Muscle of leg (tissue), 11 donors: ENCODE results near the gene WLS. TPM values are rescaled to one million over a fixed set of nuclear protein-coding genes. Genes with fewer than 3 reads are reported as not detected.

Experiments
- DNase-seq: peaks from one replicate; pipeline ENCODE4 v3.0.0; 2013
- H3K27ac ChIP-seq: one replicate; pipeline ENCODE4 v1.5.1; 2013; ENCODE audit warnings: mild to moderate bottlenecking, low read length, control low read depth
- H3K27me3 ChIP-seq: one replicate; pipeline ENCODE4 v1.6.1; 2013; ENCODE audit warnings: low read length; ENCODE audit not compliant: control insufficient read depth, insufficient read depth
- H3K36me3 ChIP-seq: one replicate; pipeline ENCODE4 v1.6.1; 2013; ENCODE audit warnings: low read length; ENCODE audit not compliant: control insufficient read depth, insufficient read depth
- H3K4me1 ChIP-seq: one replicate; pipeline ENCODE4 v1.6.1; 2013; ENCODE audit warnings: low read length; ENCODE audit not compliant: control insufficient read depth, insufficient read depth
- H3K4me3 ChIP-seq: one replicate; pipeline ENCODE4 v1.5.1; 2013; ENCODE audit warnings: low read length, control low read depth
- H3K9me3 ChIP-seq: replicated peaks from 2 replicates; pipeline ENCODE4 v1.6.1; 2013; ENCODE audit warnings: low read depth, low read length; ENCODE audit not compliant: control insufficient read depth
- WGBS: methylation state at CpG from one replicate; pipeline ENCODE4 v1.1.5; 2013; ENCODE audit warnings: missing lambda C conversion rate; ENCODE audit not compliant: insufficient coverage; 5-methylcytosine and 5-hydroxymethylcytosine counted together
- polyA plus RNA-seq, 8 donors: library from polyadenylated mRNA; unstranded; fragments of 120-200 nt; gene quantifications; one replicate each; pipeline versions ENCODE4 v1.2.1 to v1.2.3, GENCODE V29; 2013; ENCODE audit warnings: inconsistent platforms in 1 of 8, low replicate concordance in 1 of 8; ENCODE audit not compliant: insufficient read length in 8 of 8, insufficient read depth in 1 of 8
- total RNA-seq: library from RNA; stranded (reverse); fragments of 120-200 nt; gene quantifications from one replicate; pipeline ENCODE4 v1.2.4, GENCODE V29; 2013

WLS gene
- total and polyA plus RNA-seq, 9 donors, result 62.7 to 126 (median 78.2) TPM

DNA sequence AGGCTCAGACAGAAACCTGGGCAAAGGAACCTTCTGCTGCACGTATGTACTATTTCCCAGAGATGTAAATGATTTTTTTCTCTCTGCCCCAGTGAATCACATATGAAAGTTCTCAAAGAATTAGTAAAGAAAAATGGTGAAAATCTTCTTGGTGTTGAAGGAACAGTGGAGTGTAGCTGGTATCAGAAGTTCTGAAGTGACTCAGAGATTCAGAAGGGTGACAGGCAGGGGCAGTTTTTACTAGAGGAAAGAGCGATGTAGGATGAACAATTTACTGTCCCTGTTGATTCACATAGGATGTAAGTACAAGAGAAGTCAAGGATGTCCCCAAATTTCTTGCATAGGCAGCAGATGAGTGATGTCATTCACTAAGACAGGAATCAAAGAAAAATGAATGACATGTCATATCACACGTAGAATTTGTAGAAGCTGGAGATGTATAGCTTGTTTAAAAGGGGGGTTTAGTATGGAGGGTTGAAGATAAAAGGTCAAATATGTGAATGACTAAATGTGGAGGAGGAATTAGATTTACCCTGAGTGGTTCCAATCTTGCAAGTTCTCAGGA, 26.4 kb downstream of the WLS start:
- Histone ChIP-seq H3K4me3 (no peak overlapping the region), H3K27ac (peak overlapping the region; percentile 85), H3K36me3 (no peaks in the 10 kb centered on the region), H3K4me1 (peaks cover 9% of the 10 kb centered on the region), H3K27me3 (no peaks in the 10 kb centered on the region), H3K9me3 (no peaks in the 10 kb centered on the region)
- DNase-seq, result no peak
- WGBS, result 90% methylated on average over 1 of the region's 3 CpGs

DNA sequence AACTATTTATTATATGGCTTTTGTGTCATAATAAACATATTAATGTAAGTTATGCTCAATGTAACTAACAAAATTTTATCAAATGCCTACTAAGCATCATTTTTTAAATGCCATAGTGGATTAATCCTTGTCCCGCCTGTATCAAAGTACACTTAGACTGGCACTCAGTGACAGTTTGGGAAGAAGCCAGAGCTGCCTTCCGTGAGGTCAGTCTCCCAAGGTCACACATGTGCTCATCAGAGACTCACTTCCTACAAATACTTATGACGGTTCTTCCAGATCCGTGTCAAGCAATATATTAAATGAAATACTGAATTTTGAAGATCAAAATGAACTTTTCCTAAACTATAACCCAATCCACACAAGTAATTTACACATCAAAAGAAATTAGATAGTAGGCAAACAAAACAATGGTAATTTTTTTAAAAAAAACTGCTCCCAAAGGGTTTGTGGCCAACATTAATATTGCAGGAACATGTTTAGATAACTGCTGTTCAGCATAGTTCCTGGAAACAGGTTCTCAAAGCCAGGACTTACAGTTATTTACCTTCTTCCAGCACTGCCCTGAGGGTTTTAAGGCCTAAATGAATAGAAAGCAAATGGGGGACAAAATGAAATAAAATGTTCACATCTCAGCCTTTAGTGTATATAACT, 27.2 kb downstream of the WLS start:
- Histone ChIP-seq H3K4me1 (peaks cover 8% of the 10 kb centered on the region), H3K27me3 (no peaks in the 10 kb centered on the region), H3K9me3 (no peaks in the 10 kb centered on the region), H3K36me3 (no peaks in the 10 kb centered on the region), H3K4me3 (no peak overlapping the region), H3K27ac (no peak overlapping the region)
- WGBS, result 83% methylated on average over 2 of the region's 4 CpGs
- DNase-seq, result no peak

DNA sequence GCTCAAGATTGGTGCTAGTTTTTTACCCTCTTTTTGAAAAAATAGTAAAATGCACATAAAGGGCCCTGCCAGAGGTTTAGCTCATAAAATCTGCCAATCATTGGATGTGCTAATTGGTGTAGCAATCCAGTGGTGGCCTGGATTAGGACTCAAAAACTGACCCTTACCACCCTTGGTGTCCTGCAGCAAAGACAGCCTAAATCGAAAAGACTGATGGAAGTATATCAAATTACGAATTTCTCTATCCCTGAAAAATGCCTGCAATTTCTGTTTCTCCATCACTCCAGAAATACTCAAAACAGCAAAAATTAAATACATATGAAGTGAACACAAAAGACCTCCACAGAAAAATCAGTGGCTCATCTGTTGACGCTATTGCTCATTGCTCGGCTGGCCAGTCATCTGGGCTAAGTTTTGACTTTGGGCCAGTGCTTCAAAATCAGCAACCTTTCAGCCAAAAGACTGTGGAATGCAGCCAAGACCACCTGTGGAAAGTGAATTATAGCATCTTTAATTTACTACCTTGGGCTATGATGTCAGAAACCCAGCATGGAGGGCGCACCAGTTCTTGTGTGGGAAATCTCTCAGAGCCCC, 30.0 kb downstream of the WLS start:
- Histone ChIP-seq H3K36me3 (no peaks in the 10 kb centered on the region), H3K4me3 (no peak overlapping the region), H3K27me3 (no peaks in the 10 kb centered on the region), H3K9me3 (no peaks in the 10 kb centered on the region), H3K27ac (peak overlapping the region; percentile 42), H3K4me1 (peaks cover 10% of the 10 kb centered on the region)
- no peak for DNase-seq
- WGBS, result 47% methylated on average over 3 of the region's 5 CpGs

DNA sequence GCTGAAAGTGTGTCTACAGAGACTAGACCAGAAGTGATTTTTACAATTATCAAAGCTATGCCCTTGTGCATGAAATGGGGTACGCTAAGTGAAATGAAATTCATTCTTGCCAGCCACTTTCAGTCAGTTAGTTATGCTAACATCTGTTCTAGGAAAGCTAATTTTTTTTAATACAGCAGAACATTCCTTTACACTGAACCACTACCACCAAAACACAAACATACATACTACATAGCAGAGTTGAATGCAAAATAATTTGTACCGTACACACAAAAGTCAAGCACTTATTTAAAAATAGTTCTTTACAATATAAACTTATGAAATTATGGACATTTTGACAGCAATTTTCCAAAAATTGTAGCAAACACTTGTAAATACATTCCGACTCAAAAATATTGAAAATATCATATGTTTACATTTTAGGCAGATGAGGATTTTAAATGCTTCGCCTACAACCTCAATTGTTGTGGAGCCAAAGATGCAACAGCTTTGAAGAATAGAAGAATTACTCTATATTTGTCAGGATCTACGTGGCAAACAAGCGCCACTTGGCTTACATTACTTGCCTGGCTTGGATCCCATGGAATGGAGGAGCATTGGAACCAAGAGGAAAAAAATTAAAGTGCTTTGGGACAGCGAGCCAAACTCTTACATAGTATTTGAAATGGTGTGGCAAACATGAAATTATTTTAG, 30.6 kb downstream of the WLS start:
- Histone ChIP-seq H3K4me1 (peaks cover 10% of the 10 kb centered on the region), H3K27ac (peak overlapping the region; percentile 42), H3K4me3 (no peak overlapping the region), H3K27me3 (no peaks in the 10 kb centered on the region), H3K36me3 (no peaks in the 10 kb centered on the region), H3K9me3 (no peaks in the 10 kb centered on the region)
- WGBS, result 20% methylated on average over 1 of the region's 7 CpGs
- peak; percentile 79 for DNase-seq

DNA sequence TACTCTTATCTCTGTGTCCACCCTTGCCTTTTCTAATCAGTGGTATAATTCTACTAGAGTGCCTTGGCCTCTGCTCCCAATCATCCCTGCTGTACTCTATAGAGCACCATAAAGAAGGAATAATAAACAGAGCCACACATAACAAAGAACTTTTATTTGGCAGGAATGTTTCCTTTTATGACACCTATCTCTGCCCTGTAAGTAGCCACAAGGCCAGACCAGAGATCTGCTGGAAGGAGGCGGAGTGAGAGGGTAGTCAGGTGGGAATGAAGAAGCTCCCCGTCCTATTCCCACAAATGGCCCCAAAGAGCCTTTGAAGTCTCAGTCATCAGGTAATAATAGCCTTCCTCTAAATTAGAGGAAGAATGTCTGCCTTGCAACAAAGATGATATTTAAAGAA, 32.7 kb downstream of the WLS start:
- no peak for DNase-seq
- Histone ChIP-seq H3K36me3 (no peaks in the 10 kb centered on the region), H3K4me1 (peaks cover 6% of the 10 kb centered on the region), H3K9me3 (no peaks in the 10 kb centered on the region), H3K4me3 (no peak overlapping the region), H3K27ac (no peak overlapping the region), H3K27me3 (no peaks in the 10 kb centered on the region)
- no CpG with 5 or more reads among the region's 2 CpGs for WGBS

DNA sequence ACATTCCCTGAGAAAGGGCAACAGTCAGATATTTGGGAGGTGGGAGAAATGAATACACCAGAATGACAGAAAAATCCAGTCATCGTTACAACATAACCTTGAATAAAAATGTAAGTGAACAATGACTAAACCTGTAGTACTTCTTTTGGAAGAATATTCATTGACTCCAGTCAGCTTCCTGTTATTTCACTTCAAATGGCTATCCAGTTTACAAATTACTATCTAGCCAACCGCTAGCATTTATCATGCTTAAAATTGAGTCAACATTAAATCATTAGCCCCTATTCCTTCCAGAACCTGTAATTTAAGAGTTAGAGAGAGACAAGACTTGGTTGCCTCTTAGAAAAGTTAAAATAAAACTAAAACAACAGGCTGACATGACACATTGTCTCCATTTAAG, 33.6 kb downstream of the WLS start:
- Histone ChIP-seq H3K9me3 (no peaks in the 10 kb centered on the region), H3K27me3 (no peaks in the 10 kb centered on the region), H3K4me3 (no peak overlapping the region), H3K36me3 (no peaks in the 10 kb centered on the region), H3K27ac (no peak overlapping the region), H3K4me1 (peaks cover 6% of the 10 kb centered on the region)
- WGBS, result no CpG with 5 or more reads among the region's 2 CpGs
- DNase-seq, result no peak

DNA sequence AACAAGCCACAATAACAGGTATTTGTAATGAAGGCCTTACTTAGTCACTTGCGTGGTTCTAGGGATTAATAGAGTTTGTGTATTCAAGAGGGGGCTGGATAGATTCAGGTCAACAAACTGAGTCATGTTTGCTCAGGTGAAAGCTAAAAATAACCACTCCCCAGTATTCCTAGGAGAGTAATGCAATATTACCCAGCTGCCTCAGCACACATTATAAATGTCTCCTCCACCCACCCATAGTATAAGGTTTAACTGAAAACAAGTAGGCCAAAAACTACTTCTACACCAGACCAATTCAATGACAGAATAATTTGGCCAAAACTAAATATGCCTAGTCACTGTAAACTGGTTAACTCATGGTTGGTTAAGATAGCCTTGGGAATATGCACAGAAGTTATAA, 34.4 kb downstream of the WLS start:
- no peak for DNase-seq
- no CpG with 5 or more reads among the region's 1 CpG for WGBS

DNA sequence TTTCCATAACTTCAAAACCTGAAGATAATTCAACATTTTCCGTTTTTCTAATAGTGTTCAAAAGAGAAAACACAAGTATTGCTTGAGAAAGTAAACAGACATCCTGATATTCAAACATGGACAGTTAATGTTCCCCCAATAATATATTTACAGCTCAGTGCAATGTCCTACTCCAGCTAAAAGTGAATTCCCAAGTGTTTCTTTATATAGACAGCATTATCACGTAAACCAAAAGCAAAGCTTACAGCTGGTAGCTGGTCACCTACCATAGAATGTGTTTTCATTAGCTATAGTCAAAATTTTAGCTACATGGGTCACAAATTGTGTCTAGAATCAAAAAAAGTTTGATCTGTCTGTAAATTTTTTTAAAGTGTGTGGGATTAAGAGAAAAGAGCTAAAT, 34.9 kb downstream of the WLS start:
- no peak overlapping the region for H3K4me3 ChIP-seq
- no CpG with 5 or more reads among the region's 2 CpGs for WGBS

More for the DNA sequence above, 34.4 kb downstream of the WLS start:
- Histone ChIP-seq H3K27ac (peak overlapping the region; percentile 39), H3K4me3 (no peak overlapping the region), H3K4me1 (peaks cover 6% of the 10 kb centered on the region), H3K9me3 (no peaks in the 10 kb centered on the region), H3K36me3 (peaks cover 3% of the 10 kb centered on the region), H3K27me3 (no peaks in the 10 kb centered on the region)

DNA sequence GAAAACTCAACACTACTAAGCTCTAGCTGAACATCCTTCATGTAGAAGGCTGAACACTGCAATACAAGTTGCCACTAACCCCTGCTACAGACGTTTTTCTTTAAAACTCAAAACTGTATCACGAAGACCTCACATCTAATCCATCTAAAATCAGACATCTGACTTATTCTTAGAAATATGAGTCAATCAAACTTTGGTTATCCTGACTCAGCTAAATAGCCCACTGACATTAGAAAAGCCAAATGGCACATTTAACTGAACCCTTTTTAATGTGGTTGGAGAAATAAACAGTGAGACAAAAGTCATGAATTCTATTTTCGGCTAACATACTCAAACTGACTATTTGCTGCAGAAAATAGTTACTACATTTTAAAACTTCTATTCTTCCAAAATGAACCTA, 35.6 kb downstream of the WLS start:
- DNase-seq, result no peak
- no peak overlapping the region for H3K4me3 ChIP-seq
- peaks cover 6% of the 10 kb centered on the region for H3K36me3 ChIP-seq
- H3K27me3 ChIP-seq, result no peaks in the 10 kb centered on the region
- H3K27ac ChIP-seq, result no peak overlapping the region
- H3K4me1 ChIP-seq, result peaks cover 2% of the 10 kb centered on the region
- WGBS, result 83% methylated on average over 1 of the region's 3 CpGs
- no peaks in the 10 kb centered on the region for H3K9me3 ChIP-seq

More for the DNA sequence above, 34.9 kb downstream of the WLS start:
- Histone ChIP-seq H3K9me3 (no peaks in the 10 kb centered on the region), H3K27me3 (no peaks in the 10 kb centered on the region), H3K4me1 (peaks cover 3% of the 10 kb centered on the region), H3K36me3 (peaks cover 3% of the 10 kb centered on the region), H3K27ac (peak overlapping the region; percentile 26)
- no peak for DNase-seq

DNA sequence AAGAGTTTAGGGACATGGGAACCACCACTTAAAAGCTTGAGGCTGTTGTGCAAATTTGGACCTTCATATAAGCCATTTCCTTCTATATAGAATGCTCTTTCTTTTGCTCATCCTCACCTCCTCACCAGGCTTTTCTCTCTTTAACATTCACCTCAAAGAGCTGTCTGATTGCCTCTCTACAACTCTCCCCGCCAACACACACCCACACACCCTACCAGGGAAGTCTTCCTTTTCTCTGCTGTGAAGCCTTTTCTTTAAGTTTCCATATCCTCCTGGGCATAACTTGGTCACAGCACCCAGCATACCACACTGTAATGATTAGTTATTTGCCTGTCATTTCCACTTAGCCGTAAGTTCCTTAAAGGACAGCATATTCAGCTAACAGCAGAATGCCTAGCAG, 40.6 kb downstream of the WLS start:
- peaks cover 2% of the 10 kb centered on the region for H3K4me1 ChIP-seq
- DNase-seq, result no peak
- WGBS, result 100% methylated on average over 1 of the region's 2 CpGs
- H3K4me3 ChIP-seq, result no peak overlapping the region
- peaks cover 15% of the 10 kb centered on the region for H3K36me3 ChIP-seq
- no peaks in the 10 kb centered on the region for H3K9me3 ChIP-seq
- H3K27ac ChIP-seq, result no peak overlapping the region
- no peaks in the 10 kb centered on the region for H3K27me3 ChIP-seq
